Cortex of kidney (tissue), 1 donor: ENCODE data around the gene MFN2.

Source experiments
- DNase-seq: peaks from one replicate; lab custom pipeline; 2025; lab: John Stamatoyannopoulos, UW

The MFN2 gene

GRCh38 chr1:11960715-11961114, 19.5 kb upstream of the MFN2 start:
- no peak for DNase-seq

GRCh38 chr1:11961230-11961629, 19.0 kb upstream of the MFN2 start:
- no peak for DNase-seq

DNA sequence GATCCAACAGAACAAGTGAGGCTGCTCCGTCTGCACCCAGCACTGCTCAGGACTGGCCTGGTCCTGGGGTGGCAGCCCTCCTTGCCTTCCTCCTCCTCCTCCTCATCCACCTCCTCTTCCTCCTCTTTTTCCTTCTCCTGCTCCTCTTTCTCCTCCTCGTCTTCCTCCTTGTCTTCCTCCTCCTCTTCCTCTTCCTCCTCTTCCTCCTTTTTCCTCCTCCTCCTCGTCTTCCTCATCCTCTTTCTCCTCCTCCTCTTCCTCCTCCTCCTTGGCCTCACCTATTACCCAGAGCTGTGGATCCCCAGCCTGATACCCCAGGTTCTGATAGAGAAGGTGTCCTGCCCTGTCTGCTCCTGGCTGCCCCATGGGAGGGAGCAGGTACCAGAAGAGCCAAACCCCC, 16.6 kb upstream of the MFN2 start:
- no peak for DNase-seq

DNA sequence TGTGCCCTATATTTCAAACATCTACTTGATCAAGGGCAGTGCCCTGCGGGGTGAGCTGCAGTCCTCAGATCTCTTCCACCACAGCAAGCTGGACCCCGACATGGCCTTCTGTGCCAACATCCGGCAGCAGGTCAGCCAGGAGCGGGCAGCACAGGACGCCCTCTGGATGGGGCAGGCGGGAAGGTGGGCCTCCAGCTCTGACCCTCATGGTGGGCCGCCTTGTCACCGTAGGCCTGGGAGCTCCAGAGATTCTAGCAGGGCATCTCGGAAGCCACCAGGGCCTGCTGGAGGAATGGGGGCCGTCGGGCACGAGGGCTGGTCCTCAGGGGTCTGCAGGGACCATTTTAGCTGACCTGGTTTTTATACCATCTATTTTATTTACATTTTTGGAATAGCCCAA, 15.6 kb upstream of the MFN2 start:
- DNase-seq: no peak

DNA sequence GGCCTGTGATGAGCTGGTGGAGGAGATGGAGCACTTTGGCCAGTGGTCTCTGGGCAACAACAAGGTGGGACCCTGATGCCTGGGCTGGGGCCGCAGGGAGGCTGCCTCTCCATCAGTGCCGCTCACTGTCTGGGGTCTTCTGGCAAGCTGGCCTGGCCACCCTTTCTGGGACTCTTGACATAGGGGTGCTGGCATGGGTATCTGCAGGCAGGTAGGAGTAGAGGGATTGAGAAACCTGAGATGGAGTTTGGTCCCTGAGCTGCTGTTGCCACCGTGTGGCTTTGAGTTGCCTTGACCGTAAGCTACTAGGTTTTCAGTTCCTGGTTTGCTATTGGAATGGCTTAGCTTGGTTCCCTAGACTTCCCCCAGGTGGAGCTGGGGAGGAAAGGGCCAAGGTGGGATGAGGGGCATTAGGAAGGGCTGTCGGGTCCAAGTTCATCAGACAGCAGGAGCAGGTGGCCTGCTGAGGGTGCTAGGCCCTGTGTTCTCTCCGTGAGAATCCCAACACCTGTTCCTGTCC, 13.2 kb upstream of the MFN2 start:
- no peak for DNase-seq

DNA sequence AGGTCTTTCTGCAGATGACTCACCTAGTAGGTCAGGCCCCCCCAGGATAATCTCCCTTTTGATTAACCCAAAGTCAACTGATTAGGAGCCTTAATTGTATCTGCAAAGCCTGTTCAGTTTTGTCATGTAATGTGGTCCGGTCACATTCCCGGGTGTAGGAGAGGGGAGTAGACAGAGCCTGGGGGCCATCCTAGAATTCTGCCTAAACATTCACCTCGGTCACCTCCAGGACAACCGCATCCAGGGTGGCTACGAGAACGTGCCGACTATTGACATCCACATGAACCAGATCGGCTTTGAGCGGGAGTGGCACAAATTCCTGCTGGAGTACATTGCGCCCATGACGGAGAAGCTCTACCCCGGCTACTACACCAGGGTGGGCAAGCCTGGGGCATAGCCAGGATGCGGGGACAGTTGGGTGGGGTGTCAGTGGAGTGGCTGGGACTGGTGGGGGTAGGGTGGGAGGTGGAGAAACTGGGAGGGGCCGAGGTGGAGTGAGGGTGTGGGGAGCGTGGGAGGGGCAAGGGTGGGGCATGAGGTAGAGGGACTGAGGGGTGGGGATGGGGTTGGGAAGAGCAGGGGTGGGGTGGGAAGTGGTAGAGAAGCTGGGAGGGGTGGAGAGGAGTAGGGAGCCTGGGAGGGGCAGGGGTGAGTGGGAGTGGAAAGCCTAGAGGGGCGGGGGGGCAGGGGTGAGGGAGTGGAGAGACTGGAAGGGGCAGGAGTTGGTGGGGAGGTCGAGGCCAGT, 9.6 kb upstream of the MFN2 start:
- no peak for DNase-seq

- no peak for DNase-seq
Observed at GRCh38 chr1:11977625-11978024, 2.6 kb upstream of the MFN2 start.

GRCh38 chr1:11978301-11978700, 1.9 kb upstream of the MFN2 start:
- DNase-seq: no peak

GRCh38 chr1:11979028-11979850, 1.0 kb upstream of the MFN2 start:
- DNase-seq: no peak

- DNase-seq: no peak
Observed at GRCh38 chr1:11980676-11980972, 380 bp downstream of the MFN2 start.

- DNase-seq: no peak
Observed at GRCh38 chr1:11981378-11982009, 1.2 kb downstream of the MFN2 start.

- no peak for DNase-seq
Observed at GRCh38 chr1:11982010-11982392, 1.8 kb downstream of the MFN2 start.

DNA sequence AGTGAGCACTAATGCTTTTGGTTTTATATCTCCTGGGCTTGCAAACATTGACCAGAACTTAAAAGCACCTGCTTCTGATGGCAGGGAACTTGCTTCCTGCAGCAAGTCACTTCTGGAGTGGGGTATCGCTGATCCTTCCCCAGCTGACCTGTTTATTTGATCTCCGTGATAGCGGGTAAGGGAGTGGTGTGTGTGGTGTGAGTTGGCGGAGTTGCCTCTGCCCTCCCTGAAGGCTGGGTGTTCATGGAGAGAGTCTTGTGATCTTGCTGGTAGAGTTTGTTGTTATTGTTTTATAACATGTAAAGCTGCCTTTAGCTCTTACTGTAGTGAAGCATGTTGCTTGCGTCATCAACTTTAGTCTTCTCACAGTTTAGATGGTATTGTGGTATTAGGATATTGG, 3.9 kb downstream of the MFN2 start:
- DNase-seq: no peak

- DNase-seq: no peak
Observed at GRCh38 chr1:11984576-11984975, 4.3 kb downstream of the MFN2 start.

GRCh38 chr1:11985171-11985570, 4.9 kb downstream of the MFN2 start:
- DNase-seq: no peak

GRCh38 chr1:11985851-11986250, 5.6 kb downstream of the MFN2 start:
- DNase-seq: no peak

DNA sequence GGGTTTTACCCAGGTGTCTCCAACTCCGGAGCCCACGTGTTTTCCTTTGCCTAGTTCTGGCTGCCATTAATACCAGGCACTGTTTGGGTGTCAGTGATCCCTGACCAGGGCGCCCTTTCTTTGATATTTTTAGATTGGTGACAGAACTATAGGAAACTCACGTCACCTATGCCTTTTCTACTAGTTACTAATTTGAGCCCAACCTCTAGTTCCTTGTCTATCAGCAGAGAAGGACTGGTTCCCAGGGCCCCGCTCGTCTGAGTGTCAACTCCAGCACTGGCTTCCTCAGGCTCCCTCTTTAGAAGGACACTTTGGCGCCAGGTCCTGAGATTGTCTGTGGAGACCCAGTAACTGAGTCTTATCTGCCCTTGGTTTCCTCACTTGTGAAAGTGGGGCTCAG, 9.4 kb downstream of the MFN2 start:
- DNase-seq: no peak

DNA sequence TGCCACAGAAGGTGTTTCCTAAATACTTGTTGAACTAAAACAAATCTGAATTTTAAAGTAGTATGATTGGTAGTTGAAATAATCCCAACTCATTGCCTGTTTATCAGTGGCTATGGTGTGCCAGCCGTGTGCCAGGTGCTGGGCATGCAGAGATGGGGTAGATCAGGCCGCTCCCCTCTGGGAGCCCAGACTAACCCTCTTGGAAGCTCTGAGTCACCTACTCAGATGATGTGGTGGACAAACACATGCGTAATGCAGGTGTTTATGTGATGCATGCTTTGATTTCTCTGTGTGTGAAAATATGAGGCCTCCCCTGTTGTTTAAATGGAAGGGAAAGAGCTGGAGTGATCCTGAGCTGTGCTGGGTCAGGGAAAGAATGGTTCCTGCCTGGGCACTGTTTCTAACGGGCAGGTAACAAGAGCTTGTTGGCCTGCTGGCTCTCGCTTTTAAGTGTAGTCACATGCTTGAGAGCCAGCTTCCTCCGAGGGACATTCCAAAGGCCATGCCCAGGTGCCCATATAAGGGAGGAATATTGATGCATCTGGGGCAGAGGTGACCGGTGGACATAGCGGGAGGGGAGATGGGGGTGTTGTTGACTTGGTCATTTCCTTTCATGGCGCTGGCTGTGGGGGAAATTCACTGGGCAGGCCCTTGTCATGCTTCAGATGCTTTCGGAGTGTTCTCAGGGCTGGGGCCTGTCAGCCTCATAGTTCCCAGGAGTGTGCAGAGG, 10.2 kb downstream of the MFN2 start:
- no peak for DNase-seq

- no peak for DNase-seq
Observed at GRCh38 chr1:11991969-11992676, 11.9 kb downstream of the MFN2 start.

DNA sequence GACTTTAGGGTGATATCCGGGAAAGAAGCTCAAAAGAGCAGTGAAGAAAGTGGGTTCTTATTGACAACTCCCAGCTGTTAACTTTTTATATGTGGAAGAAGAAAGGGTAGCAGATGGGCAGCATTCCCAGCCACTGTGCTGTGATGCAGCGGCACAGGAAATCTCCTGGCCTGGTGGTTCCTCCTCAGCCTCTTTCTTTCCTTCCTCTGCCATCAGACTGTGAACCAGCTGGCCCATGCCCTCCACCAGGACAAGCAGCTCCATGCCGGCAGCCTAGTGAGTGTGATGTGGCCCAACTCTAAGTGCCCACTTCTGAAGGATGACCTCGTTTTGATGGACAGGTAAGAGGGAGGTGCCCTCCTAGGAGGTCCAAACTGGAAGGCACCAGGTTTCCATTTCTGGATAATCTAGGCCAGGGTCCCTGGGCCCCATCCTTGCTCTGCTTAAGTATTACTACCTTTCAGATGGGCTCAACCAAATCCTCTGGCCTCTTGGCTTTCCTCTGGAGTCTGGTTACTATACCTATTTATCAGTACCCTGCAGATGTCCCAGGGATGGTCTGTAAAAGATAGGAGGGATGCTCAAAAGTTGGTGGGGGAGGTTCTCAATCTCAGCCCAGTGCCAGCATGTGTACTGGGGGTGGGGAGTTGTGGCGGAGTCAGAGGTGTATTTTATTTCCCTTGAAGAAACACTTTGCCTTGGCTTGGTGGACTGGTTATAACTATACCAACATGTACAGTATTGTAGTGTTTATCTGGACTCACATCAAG, 17.0 kb downstream of the MFN2 start:
- no peak for DNase-seq

GRCh38 chr1:11998636-11999035, 18.4 kb downstream of the MFN2 start:
- DNase-seq: no peak
